Measurements from ENCODE around the gene DSE.

DNA sequence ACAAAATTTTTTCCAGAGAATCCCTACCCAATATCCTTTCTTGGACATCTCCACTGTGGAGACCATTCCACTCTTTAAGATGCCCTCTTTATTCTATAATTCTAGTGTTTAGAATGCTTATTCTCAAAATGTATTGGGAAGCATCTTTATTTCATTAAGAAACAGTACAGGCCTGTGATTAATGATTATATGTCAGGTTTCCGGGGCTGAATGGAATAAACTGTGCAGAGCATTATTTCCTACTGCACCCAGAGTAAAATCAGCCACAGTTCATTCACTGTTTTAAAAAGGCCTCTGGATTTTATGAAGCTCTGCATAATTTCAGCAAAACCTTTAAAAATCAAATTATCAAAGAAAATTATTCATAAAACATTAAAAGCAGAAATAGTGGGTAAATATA lies 42.6 kb downstream of the DSE start:
- TF ChIP-seq EZH2phosphoT487 (IDR thresholded peaks at IDR 0.05; ENCODE audit: borderline replicate concordance) (no peak), SIN3A (IDR thresholded peaks at IDR 0.05; ENCODE audit: low read depth) (no peak), MAX (IDR thresholded peaks at IDR 0.05) (no peak), EGR1 (IDR thresholded peaks at IDR 0.05; ENCODE audit: low read depth) (no peak)
- TF ChIP-seq, protein P1, sequence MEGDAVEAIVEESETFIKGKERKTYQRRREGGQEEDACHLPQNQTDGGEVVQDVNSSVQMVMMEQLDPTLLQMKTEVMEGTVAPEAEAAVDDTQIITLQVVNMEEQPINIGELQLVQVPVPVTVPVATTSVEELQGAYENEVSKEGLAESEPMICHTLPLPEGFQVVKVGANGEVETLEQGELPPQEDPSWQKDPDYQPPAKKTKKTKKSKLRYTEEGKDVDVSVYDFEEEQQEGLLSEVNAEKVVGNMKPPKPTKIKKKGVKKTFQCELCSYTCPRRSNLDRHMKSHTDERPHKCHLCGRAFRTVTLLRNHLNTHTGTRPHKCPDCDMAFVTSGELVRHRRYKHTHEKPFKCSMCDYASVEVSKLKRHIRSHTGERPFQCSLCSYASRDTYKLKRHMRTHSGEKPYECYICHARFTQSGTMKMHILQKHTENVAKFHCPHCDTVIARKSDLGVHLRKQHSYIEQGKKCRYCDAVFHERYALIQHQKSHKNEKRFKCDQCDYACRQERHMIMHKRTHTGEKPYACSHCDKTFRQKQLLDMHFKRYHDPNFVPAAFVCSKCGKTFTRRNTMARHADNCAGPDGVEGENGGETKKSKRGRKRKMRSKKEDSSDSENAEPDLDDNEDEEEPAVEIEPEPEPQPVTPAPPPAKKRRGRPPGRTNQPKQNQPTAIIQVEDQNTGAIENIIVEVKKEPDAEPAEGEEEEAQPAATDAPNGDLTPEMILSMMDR (IDR thresholded peaks at IDR 0.05 in 2 of 3, conservative IDR thresholded peaks at IDR 0.05 in 1 of 3; ENCODE audit: borderline replicate concordance in 1 of 3, insufficient read depth in 1 of 3, low read depth in 2 of 3, low read length in 2 of 3), result no peak
